Erythroblast (primary cell): ENCODE results near the gene WHRN.

Experiments
- GATA1 ChIP-seq: IDR thresholded peaks from 2 replicates; pipeline ENCODE4 v1.6.1; 2011; ENCODE audit warnings: low read depth, mild to moderate bottlenecking, control low read depth, low read length, moderate library complexity
- POLR2A ChIP-seq: IDR thresholded peaks from 2 replicates; pipeline ENCODE4 v1.6.1; 2011; ENCODE audit warnings: mild to moderate bottlenecking, low read length

- no peak for TF ChIP-seq POLR2A
- TF ChIP-seq GATA1: no peak
These were observed 84.1 kb downstream of the WHRN start for GRCh38 chr9:114421147-114421546.
